HepG2 (cell line): ENCODE data around the gene IFI35. TPM values are rescaled to one million over a fixed set of nuclear protein-coding genes. Genes with fewer than 3 reads are reported as not detected.
A peak's percentile ranks its signal among the peaks of the same experiment; 100 is the strongest.

Experiments used
- AGO2 ChIP-seq: fragments of 200-400 bp; formaldehyde crosslinking; optimal IDR thresholded peaks from 2 replicates; pipeline ENCODE3; 2017; ENCODE audit warnings: mild to moderate bottlenecking, low read depth, low read length, moderate library complexity
- CAMTA2 ChIP-seq: sonication (generic); formaldehyde crosslinking; IDR thresholded peaks from 2 replicates; pipeline ENCODE4 v1.4.0; 2020; ENCODE audit warnings: mild to moderate bottlenecking, missing genetic modification reagents, borderline replicate concordance
- CEBPB ChIP-seq: IDR thresholded peaks from 2 replicates; pipeline ENCODE4 v1.6.1; 2011; ENCODE audit warnings: low read depth, low read length, improper control_type of control experiment, borderline replicate concordance
- HNRNPLL ChIP-seq: fragments of 200-400 bp; formaldehyde crosslinking; IDR thresholded peaks from 2 replicates; pipeline ENCODE4 v1.6.1; 2017; ENCODE audit warnings: mild to moderate bottlenecking, low read depth, low read length; ENCODE audit not compliant: poor library complexity, severe bottlenecking
- JDP2 ChIP-seq: sonication (generic); formaldehyde crosslinking; IDR thresholded peaks from 2 replicates; pipeline ENCODE4 v1.8.1; 2022; ENCODE audit warnings: missing genetic modification reagents, borderline replicate concordance
- MNT ChIP-seq: fragments of 450-650 bp; IDR thresholded peaks from 2 replicates; pipeline ENCODE4 v1.6.1; 2016
- MTF1 ChIP-seq: sonication (generic); formaldehyde crosslinking; IDR thresholded peaks from 2 replicates; pipeline ENCODE4 v1.5.0; 2020; ENCODE audit warnings: missing genetic modification reagents
- MYC ChIP-seq: sonication (generic); formaldehyde crosslinking; IDR thresholded peaks from 2 replicates; pipeline ENCODE4 v1.9.0; 2021; ENCODE audit warnings: missing genetic modification reagents, borderline replicate concordance
- NFKB2 ChIP-seq: sonication (generic); formaldehyde crosslinking; IDR thresholded peaks from 2 replicates; pipeline ENCODE4 v1.4.0; 2020; ENCODE audit warnings: missing genetic modification reagents, borderline replicate concordance
- ONECUT2 ChIP-seq: sonication (generic); formaldehyde crosslinking; IDR thresholded peaks from 2 replicates; pipeline ENCODE4 v1.4.0; 2020; ENCODE audit warnings: missing genetic modification reagents
- SCMH1 ChIP-seq: sonication (generic); formaldehyde crosslinking; IDR thresholded peaks from 2 replicates; pipeline ENCODE4 v1.9.0; 2021; ENCODE audit warnings: missing genetic modification reagents, mild to moderate bottlenecking, borderline replicate concordance
- SNRNP70 ChIP-seq: fragments of 200-400 bp; formaldehyde crosslinking; IDR thresholded peaks from 2 replicates; pipeline ENCODE4 v1.6.1; 2017; ENCODE audit warnings: mild to moderate bottlenecking, low read depth, low read length, moderate library complexity
- ZBTB3 ChIP-seq: sonication (generic); formaldehyde crosslinking; IDR thresholded peaks from 2 replicates; pipeline ENCODE4 v1.4.0; 2020; ENCODE audit warnings: low read depth, mild to moderate bottlenecking, moderate library complexity, missing genetic modification reagents, borderline replicate concordance
- ZNF124 ChIP-seq: sonication (generic); formaldehyde crosslinking; IDR thresholded peaks from 2 replicates; pipeline ENCODE4 v1.4.0; 2020; ENCODE audit warnings: missing genetic modification reagents
- ZNF180 ChIP-seq: sonication (generic); formaldehyde crosslinking; IDR thresholded peaks from 2 replicates; pipeline ENCODE4 v1.4.0; 2020; ENCODE audit warnings: low read depth, missing genetic modification reagents, borderline replicate concordance
- ZNF333 ChIP-seq: sonication (generic); formaldehyde crosslinking; IDR thresholded peaks from 2 replicates; pipeline ENCODE4 v1.4.0; 2020; ENCODE audit warnings: mild to moderate bottlenecking, missing genetic modification reagents, borderline replicate concordance
- ZNF383 ChIP-seq: sonication (generic); formaldehyde crosslinking; IDR thresholded peaks from 2 replicates; pipeline ENCODE4 v1.4.0; 2020; ENCODE audit warnings: missing genetic modification reagents, mild to moderate bottlenecking, borderline replicate concordance
- ZNF468 ChIP-seq: sonication (generic); formaldehyde crosslinking; IDR thresholded peaks from 2 replicates; pipeline ENCODE4 v1.8.0; 2022; ENCODE audit warnings: mild to moderate bottlenecking, moderate library complexity, missing genetic modification reagents
- ZNF547 ChIP-seq: sonication (generic); formaldehyde crosslinking; IDR thresholded peaks from 2 replicates; pipeline ENCODE4 v1.5.1; 2020; ENCODE audit warnings: mild to moderate bottlenecking, missing genetic modification reagents
- ZNF577 ChIP-seq: sonication (generic); formaldehyde crosslinking; IDR thresholded peaks from 2 replicates; pipeline ENCODE4 v1.4.0; 2020; ENCODE audit warnings: mild to moderate bottlenecking, low read depth, missing genetic modification reagents, borderline replicate concordance
- ZNF652 ChIP-seq: IDR thresholded peaks from 2 replicates; pipeline ENCODE4 v1.6.1; 2016; ENCODE audit warnings: low read depth, borderline replicate concordance
- ZNF703 ChIP-seq: sonication (generic); formaldehyde crosslinking; IDR thresholded peaks from 2 replicates; pipeline ENCODE4 v1.5.1; 2020; ENCODE audit warnings: missing genetic modification reagents, mild to moderate bottlenecking, moderate library complexity, borderline replicate concordance
- ZNF781 ChIP-seq: sonication (generic); formaldehyde crosslinking; IDR thresholded peaks from 2 replicates; pipeline ENCODE4 v1.5.1; 2020; ENCODE audit warnings: borderline replicate concordance, mild to moderate bottlenecking, missing genetic modification reagents; ENCODE audit errors: not compliant biosample characterization
- polyA plus RNA-seq, 8 experiments: library from polyadenylated mRNA; depleted of rRNA in 3 of 8; stranded (reverse) in 7 of 8; unstranded in 1 of 8; fragments of >200 nt; fragmentation: Illumina TruSeq in 4 of 8; extraction: Trizol in 4 of 8; gene quantifications; 2 replicates each; pipeline versions ENCODE4 v1.2.1 to v1.2.3, GENCODE V29; 2011 to 2016; ENCODE audit warnings: low read depth in 4 of 8, missing spikeins in 1 of 8, mixed read lengths in 1 of 8; ENCODE audit not compliant: insufficient read depth in 1 of 8
- total RNA-seq, 5 experiments: library from RNA; depleted of rRNA; stranded (reverse); fragments of >200 nt; fragmentation: Illumina TruSeq; extraction: Trizol; gene quantifications; 2 replicates each; pipeline ENCODE4 v1.2.3, GENCODE V29; 2016; ENCODE audit warnings: low read depth in 1 of 5
- TF ChIP-seq, protein P1 (sequence below): sonication (generic); formaldehyde crosslinking; IDR thresholded peaks from 2 replicates; pipeline ENCODE4 v1.5.1; 2020; ENCODE audit warnings: mild to moderate bottlenecking, missing genetic modification reagents

Gene IFI35
- total and polyA plus RNA-seq, 2 of the 13 experiments (the other 11 are each of a cell fraction or from before 2014, with no cell fraction given) = 28.9 to 38.1 TPM

GRCh38 chr17:42997984-42998938 is 8.3 kb upstream of the IFI35 start, which contains the start of gene RPL27 (continued):
- TF ChIP-seq HNRNPLL (peak; percentile 67), ZNF383 (CRISPR knock-in tag) (peak; percentile 92; the same call in 1 of the 2 replicates), CAMTA2 (CRISPR knock-in tag) (no peak; the same call in 1 of the 2 replicates), ZNF180 (no peak), ZNF547 (CRISPR knock-in tag) (peak; percentile 94), ZNF124 (CRISPR knock-in tag) (peak; percentile 99), ZBTB3 (CRISPR knock-in tag) (peak; percentile 96), JDP2 (CRISPR knock-in tag) (no peak; the same call in 1 of the 2 replicates), AGO2 (peak; percentile 94), NFKB2 (CRISPR knock-in tag) (peak; percentile 94; the same call in 1 of the 2 replicates), SCMH1 (no peak), CEBPB (no peak), SNRNP70 (no peak), ZNF652 (peak; percentile 69; the same call in 1 of the 2 replicates), MYC (CRISPR knock-in tag) (peak; percentile 99), ZNF703 (CRISPR knock-in tag) (peak; percentile 97; the same call in 1 of the 2 replicates), MTF1 (CRISPR knock-in tag) (peak; percentile 75; the same call in 1 of the 2 replicates), ZNF468 (CRISPR knock-in tag) (peak; percentile 90; the same call in 1 of the 2 replicates), ONECUT2 (no peak), ZNF577 (CRISPR knock-in tag) (no peak), ZNF781 (CRISPR knock-in tag) (peak; percentile 96), MNT (peak; percentile 96), ZNF333 (peak; percentile 52; the same call in 1 of the 2 replicates)
- TF ChIP-seq, protein P1, sequence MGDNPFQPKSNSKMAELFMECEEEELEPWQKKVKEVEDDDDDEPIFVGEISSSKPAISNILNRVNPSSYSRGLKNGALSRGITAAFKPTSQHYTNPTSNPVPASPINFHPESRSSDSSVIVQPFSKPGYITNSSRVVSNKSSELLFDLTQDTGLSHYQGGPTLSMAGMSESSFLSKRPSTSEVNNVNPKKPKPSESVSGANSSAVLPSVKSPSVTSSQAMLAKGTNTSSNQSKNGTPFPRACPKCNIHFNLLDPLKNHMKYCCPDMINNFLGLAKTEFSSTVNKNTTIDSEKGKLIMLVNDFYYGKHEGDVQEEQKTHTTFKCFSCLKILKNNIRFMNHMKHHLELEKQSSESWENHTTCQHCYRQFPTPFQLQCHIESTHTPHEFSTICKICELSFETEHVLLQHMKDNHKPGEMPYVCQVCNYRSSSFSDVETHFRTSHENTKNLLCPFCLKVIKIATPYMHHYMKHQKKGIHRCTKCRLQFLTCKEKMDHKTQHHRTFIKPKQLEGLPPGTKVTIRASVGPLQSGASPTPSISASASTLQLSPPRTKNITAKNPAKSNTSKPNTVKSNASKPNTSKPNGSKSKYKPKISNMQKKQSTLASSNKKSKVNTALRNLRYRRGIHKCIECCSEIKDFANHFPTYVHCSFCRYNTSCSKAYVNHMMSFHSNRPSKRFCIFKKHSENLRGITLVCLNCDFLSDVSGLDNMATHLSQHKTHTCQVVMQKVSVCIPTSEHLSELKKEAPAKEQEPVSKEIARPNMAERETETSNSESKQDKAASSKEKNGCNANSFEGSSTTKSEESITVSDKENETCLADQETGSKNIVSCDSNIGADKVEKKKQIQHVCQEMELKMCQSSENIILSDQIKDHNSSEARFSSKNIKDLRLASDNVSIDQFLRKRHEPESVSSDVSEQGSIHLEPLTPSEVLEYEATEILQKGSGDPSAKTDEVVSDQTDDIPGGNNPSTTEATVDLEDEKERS (CRISPR knock-in tag) = peak; percentile 96
